Activated naive CD4-positive, alpha-beta T cell treated with anti-CD3 and anti-CD28 coated beads, Interleukin-2, amount 10 ng/mL, durations not matched to agents 7 days and 5 days (primary cell): ENCODE data around the gene C8G.

ENCODE experiments used
- CTCF ChIA-PET: fragments of 350-600 bp; sonication (Branson Sonifier 250); formaldehyde crosslinking; loops from one replicate; lab custom pipeline; 2021; ENCODE audit warnings: antibody characterized with exemption; lab: Charles Lee
- DNase-seq: peaks from one replicate; pipeline ENCODE4 v3.0.0-alpha.2; 2020
- H3K27ac Mint-ChIP-seq: one replicate; pipeline ENCODE4 v1.8.0; 2021; ENCODE audit warnings: mild to moderate bottlenecking, moderate library complexity, mixed read lengths
- H3K27me3 Mint-ChIP-seq: one replicate; pipeline ENCODE4 v1.8.0; 2021; ENCODE audit warnings: mild to moderate bottlenecking, mixed read lengths
- H3K36me3 Mint-ChIP-seq: one replicate; pipeline ENCODE4 v1.8.0; 2021; ENCODE audit warnings: mixed read lengths
- H3K4me1 Mint-ChIP-seq: one replicate; pipeline ENCODE4 v1.8.0; 2021; ENCODE audit warnings: mixed read lengths
- H3K4me3 Mint-ChIP-seq: one replicate; pipeline ENCODE4 v1.8.0; 2021; ENCODE audit warnings: mild to moderate bottlenecking, moderate library complexity, mixed read lengths
- H3K9me3 Mint-ChIP-seq: one replicate; pipeline ENCODE4 v1.8.0; 2021; ENCODE audit warnings: mixed read lengths

The C8G gene

DNA sequence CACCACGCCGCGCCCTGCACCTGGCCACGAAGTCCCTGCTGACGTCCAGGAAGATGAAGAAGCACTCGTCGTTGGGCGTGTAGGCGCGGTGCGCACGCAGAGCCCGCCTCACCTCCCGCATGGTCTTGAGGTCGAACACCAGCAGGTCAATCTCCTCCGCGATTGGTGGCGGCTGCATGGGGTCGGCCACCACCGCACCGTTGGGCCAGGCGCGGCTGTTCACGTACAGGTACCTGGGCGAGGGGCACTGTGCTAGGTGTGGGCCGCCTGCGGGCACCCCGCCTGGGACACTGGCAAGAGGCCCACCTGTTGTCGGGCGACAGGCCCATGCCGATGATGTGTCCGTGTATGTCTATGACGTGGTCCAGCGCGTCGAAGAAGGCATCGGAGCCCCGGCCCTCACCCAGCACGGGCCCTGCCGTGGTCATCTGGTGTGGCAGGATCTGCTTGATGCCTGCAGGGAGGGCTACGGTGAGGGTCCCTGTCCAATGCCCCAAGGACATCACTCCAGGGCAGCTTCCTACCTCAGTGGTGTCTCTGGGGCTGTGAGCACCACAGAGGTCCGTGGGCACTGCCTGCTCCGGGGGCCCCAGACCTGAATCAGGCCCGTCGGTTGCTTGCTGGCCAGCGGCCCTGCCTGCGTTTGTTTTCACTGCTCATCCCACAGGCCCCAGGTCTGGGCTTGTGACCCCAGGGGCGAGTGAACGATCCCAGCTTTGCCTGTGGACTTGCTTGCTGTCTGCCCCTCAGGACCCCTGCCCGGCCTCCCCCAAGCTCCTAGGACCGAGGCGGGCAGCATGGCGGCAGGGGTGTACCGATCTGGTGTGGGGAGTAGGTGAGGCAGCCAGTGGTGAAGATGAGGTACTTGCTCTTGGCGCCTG, 3.6 kb upstream of the C8G start:
- no peaks in the 10 kb centered on the region for H3K27me3 Mint-ChIP-seq
- no peaks in the 10 kb centered on the region for H3K9me3 Mint-ChIP-seq
- no peak for DNase-seq
- peak overlapping the region; percentile 64 for H3K27ac Mint-ChIP-seq
- peaks cover 17% of the 10 kb centered on the region for H3K4me1 Mint-ChIP-seq
- CTCF ChIA-PET = no interaction called here
- H3K36me3 Mint-ChIP-seq = peaks cover 22% of the 10 kb centered on the region
- H3K4me3 Mint-ChIP-seq = no peak overlapping the region

DNA sequence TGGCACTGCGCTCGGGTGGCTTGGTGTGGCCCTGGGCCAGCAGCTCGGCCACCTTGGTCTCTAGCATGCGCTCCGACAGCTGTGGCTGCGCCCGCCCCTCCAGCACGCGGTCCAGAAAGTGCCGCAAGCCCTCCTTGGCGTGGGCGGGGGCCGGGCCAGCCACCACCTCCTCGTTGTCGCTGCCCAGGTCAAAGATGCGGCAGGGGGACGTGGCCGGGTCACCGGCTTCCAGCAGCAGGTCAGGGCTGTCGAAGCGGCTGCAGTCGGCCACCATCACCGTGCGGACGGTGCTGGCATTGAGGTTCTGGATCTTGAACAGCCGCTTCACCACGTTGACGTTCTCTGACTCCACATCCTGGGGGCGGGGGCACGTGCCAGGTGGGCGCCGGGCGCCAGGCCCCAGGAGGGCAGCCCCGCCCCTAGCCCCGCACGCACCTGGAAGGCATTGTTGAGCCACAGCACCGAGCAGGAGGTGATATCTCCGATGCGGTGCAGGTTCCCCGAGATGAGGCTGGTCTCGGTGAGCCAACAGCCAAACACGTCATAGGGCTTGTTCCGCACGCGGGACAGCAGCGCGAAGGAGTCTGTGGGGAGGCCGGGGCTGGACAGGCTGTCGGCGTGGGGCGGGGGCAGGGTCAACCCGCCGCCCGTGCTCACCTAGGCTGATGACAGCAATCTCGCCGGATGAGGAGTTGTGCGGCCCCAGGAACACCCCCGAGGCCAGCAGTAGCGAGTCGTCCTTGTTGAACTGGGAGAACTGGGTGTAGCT, 2.7 kb upstream of the C8G start:
- CTCF ChIA-PET = no interaction called here
- H3K4me3 Mint-ChIP-seq = peak overlapping the region; percentile 82
- H3K9me3 Mint-ChIP-seq = no peaks in the 10 kb centered on the region
- peaks cover 17% of the 10 kb centered on the region for H3K4me1 Mint-ChIP-seq
- DNase-seq = no peak
- peak overlapping the region; percentile 64 for H3K27ac Mint-ChIP-seq
- H3K36me3 Mint-ChIP-seq = peaks cover 22% of the 10 kb centered on the region
- H3K27me3 Mint-ChIP-seq = no peaks in the 10 kb centered on the region

DNA sequence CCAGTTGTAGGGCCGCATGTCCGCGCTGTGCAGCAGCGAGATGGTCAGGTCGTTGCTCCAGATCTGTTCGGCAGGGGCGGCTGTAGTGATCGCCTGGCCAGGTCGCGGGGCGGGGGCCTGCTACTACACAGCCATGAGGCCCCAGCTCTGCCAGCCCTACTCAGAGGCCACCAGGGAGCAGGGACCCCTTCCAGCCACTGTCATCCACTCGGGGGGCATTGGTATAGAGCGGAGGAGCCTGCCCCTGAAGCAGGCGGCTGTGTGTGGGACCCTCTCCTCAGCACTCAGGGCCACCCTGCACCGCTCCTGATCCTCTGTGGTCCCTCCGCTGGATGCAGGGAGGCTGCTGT, 2.2 kb upstream of the C8G start:
- CTCF ChIA-PET = no interaction called here
- H3K9me3 Mint-ChIP-seq = no peaks in the 10 kb centered on the region
- no peak for DNase-seq
- H3K36me3 Mint-ChIP-seq = peaks cover 22% of the 10 kb centered on the region
- H3K27me3 Mint-ChIP-seq = no peaks in the 10 kb centered on the region
- no peak overlapping the region for H3K27ac Mint-ChIP-seq
- H3K4me3 Mint-ChIP-seq = peak overlapping the region; percentile 82
- H3K4me1 Mint-ChIP-seq = peaks cover 17% of the 10 kb centered on the region

DNA sequence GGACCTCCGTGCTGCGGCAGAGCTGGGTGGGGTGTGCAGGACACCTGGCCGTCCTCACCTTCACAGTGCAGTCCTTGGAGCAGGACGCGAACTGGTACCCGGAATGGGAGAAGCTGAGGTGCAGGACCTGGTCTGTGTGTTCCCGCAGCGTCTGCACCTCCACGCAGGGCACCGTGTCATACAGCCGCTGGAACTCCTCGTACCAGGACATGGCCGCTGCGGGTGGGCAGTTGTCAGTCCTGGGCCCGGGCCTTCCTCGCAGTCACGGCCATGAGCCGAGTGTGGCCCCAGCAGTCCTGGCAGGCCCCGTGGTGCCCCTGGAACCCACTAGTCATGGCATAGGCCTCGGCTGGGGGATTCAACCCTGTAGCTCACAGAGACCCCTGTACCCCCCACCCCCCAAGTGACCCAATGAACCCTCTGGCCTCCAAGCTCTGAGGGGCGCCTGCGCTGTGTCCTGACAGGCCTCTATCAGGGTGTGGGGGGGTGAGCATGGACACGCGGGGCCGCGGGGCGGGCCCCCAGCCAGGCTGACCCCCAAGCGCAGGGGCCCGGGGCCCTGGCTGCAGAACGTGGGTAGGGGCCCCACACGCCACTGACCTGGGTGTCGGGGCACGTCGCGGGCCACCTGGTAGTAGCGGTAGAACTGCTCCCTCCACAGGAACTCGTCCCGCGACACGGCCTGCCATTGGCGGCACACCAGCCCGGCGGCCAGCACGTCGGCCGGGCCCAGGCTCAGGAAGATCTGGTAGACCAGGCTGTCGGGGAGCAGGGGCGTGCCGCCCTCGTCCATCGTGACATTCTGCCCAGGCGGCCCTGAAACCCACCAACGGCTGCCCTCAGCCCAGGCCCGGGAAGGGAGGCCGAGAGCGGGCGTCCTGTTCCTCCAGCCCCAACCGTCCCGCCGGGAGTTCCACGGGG, 1.5 kb upstream of the C8G start:
- CTCF ChIA-PET = interaction anchor here (0.9 to 1.2 kb wide), 3 partner anchors 86 to 99 kb away, joined by 3 read pairs; no protein-coding TSS in a partner anchor
- no peaks in the 10 kb centered on the region for H3K9me3 Mint-ChIP-seq
- H3K36me3 Mint-ChIP-seq = peaks cover 21% of the 10 kb centered on the region
- DNase-seq = peak; percentile 63
- peak overlapping the region; percentile 85 for H3K27ac Mint-ChIP-seq
- H3K27me3 Mint-ChIP-seq = no peaks in the 10 kb centered on the region
- peak overlapping the region; percentile 82 for H3K4me3 Mint-ChIP-seq
- H3K4me1 Mint-ChIP-seq = peaks cover 21% of the 10 kb centered on the region

DNA sequence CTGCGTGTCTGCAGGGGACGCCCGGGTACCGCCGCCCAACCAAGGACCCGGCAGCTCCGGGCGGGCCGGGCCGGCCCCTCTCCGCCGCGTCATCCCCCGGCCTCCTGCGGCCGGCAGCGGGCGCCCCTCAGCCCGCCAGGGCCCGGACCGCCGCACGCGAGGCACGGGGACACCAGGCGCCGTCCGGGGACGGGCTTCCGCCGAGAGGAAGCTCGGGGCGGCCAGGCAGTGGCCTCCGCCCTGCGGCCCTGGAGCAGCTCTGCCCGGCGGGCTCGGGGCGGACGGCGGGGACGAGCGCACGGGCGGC, 878 bp upstream of the C8G start:
- H3K36me3 Mint-ChIP-seq = peaks cover 16% of the 10 kb centered on the region
- H3K4me3 Mint-ChIP-seq = peak overlapping the region; percentile 82
- H3K27me3 Mint-ChIP-seq = no peaks in the 10 kb centered on the region
- CTCF ChIA-PET = interaction anchor here (0.9 to 1.2 kb wide), 3 partner anchors 85 to 100 kb away, joined by 3 read pairs; no protein-coding TSS in a partner anchor
- no peak for DNase-seq
- no peaks in the 10 kb centered on the region for H3K9me3 Mint-ChIP-seq
- peak overlapping the region; percentile 85 for H3K27ac Mint-ChIP-seq
- H3K4me1 Mint-ChIP-seq = peaks cover 24% of the 10 kb centered on the region

DNA sequence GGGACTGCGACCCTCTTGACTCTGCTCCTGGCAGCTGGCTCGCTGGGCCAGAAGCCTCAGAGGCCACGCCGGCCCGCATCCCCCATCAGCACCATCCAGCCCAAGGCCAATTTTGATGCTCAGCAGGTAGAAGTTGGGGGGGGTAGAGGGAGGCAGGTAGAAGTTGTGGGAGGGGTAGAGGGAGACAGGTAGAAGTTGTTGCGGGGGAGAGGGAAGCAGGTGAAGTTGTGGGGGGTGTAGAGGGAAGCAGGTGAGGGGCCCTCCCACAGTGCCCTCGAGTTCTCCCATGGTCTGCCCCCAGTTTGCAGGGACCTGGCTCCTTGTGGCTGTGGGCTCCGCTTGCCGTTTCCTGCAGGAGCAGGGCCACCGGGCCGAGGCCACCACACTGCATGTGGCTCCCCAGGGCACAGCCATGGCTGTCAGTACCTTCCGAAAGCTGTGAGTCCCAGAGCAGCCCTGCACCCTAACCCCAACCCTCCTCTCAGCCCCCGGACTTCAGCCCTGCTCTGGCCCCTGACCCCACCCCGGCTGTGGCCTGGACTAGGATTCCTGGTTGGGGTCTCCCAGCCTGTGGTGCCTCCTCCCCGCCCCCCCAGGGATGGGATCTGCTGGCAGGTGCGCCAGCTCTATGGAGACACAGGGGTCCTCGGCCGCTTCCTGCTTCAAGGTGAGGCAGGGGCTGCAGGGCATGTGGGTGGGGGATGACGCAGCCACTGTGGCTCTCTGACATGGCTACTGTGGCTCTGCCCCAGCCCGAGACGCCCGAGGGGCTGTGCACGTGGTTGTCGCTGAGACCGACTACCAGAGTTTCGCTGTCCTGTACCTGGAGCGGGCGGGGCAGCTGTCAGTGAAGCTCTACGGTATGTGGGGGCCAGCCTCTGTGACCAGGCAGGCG, 537 bp downstream of the C8G start:
- H3K4me1 Mint-ChIP-seq = peaks cover 31% of the 10 kb centered on the region
- H3K4me3 Mint-ChIP-seq = peak overlapping the region; percentile 59
- H3K27me3 Mint-ChIP-seq = no peaks in the 10 kb centered on the region
- CTCF ChIA-PET = interaction anchor here (1.2 to 1.6 kb wide), 2 partner anchors 89 to 153 kb away, joined by 4 to 5 read pairs; no protein-coding TSS in a partner anchor
- H3K36me3 Mint-ChIP-seq = peaks cover 10% of the 10 kb centered on the region
- peak overlapping the region; percentile 90 for H3K27ac Mint-ChIP-seq
- H3K9me3 Mint-ChIP-seq = no peaks in the 10 kb centered on the region
- DNase-seq = no peak

DNA sequence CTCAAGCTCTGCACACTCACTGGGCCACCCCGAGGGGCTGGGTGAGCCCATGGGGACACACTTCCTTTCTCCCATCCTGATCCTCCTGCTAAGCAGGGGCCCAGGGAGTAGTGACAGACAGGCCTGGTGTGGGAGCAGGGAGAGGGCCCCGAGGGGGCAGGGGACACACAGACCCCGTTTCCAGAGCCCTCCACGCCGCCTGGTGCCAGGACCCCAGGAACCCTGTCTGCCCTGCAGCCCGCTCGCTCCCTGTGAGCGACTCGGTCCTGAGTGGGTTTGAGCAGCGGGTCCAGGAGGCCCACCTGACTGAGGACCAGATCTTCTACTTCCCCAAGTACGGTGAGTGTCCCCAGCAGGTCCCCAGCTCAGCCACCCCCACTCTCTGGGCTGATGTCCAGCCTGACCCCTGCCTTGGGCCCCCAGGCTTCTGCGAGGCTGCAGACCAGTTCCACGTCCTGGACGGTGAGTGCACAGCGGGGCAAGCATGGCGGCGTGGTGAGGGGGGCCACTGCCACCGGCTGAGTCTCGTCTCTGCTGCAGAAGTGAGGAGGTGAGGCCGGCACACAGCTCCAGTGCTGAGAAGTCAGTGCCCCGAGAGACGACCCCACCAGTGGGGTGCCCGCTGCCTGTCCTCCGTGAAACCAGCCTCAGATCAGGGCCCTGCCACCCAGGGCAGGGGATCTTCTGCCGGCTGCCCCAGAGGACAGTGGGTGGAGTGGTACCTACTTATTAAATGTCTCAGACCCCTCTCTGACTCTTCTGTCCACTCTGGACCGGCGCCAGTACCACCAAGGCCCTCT, 1.4 kb downstream of the C8G start:
- CTCF ChIA-PET = interaction anchor here (1.6 to 2.5 kb wide), 3 partner anchors 88 to 154 kb away, joined by 4 to 39 read pairs (median 6); partner anchors contain the start of gene AJM1
- Mint-ChIP-seq H3K36me3 (peaks cover 5% of the 10 kb centered on the region), H3K9me3 (no peaks in the 10 kb centered on the region), H3K27ac (no peak overlapping the region), H3K4me1 (peaks cover 32% of the 10 kb centered on the region), H3K4me3 (no peak overlapping the region), H3K27me3 (no peaks in the 10 kb centered on the region)
- DNase-seq = no peak

DNA sequence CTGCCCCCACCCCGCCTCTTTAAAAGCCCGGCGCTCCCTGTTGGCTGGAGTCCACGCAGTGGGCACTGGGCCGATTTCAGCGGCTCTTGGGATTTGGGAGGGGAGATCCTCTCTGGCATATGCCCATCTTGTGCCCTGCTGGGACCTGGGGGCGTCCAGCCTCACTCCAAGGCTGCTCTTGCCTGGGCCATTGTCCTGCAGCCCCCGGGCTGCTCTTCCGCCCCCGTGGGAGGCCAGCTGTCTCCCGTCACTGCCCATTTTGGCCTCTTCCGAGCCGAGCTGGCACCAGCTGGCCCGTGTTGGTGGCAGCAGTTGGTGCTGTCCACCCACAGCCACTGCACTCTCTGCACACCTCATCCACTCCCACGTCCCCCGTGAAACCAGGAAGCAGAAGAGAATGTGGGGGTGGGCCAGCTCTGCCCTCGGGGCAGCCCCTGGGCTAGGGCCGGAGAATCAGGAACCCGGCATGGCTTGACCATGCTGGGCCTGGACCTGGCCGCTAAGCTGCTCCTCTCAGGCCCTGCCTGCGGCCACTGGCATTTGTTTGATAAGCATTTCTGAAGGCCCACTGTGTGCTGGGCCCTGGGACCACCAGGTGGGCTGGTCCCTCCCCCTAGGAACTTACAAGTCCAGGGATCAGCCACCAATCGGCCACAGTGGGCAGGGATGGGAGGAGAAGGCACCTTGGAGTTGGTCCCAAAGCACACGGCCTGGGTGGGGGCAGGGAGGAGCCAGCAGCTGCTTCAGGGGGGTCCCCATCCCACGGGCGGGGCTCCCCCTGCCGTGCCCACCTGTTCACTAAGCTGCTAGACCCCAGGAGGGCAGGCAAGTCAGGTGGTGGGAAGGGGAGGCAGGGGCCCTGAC, 2.2 kb downstream of the C8G start:
- no peak for DNase-seq
- no peaks in the 10 kb centered on the region for H3K27me3 Mint-ChIP-seq
- no peaks in the 10 kb centered on the region for H3K36me3 Mint-ChIP-seq
- H3K4me3 Mint-ChIP-seq = no peak overlapping the region
- H3K4me1 Mint-ChIP-seq = peaks cover 30% of the 10 kb centered on the region
- CTCF ChIA-PET = interaction anchor here (1.1 to 2.5 kb wide), 12 partner anchors 28 to 161 kb away, joined by 3 to 39 read pairs (median 4); partner anchors contain the start of gene AJM1
- H3K27ac Mint-ChIP-seq = no peak overlapping the region
- no peaks in the 10 kb centered on the region for H3K9me3 Mint-ChIP-seq

DNA sequence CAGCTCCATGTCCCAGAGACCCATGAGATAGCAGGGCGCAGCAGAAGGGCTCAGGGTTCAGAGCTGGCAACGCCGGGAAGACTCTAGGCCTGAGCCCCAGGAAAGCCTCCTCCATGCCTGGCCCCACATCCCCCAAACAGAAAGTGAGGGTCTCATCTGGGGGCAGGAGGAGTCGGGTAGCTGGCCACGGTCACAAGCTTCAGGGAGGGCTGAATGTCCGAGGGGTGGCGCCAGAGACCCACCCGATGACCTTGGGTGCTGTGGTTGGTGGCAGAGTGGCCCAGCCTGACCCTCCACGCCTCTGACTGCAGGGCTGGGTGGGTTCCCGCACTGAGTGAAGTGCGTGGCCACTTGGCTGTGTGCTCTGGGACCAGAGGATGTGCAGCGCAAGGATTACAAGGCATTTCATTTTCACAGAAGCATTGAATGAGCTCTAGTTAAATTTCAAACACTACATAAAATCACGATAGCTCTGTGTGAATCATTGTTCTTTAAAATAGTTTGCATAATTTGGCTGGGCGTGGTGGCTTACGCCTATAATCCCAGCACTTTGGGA, 3.0 kb downstream of the C8G start:
- H3K4me3 Mint-ChIP-seq = peak overlapping the region; percentile 84
- H3K27ac Mint-ChIP-seq = peak overlapping the region; percentile 45
- no peaks in the 10 kb centered on the region for H3K9me3 Mint-ChIP-seq
- H3K4me1 Mint-ChIP-seq = peaks cover 25% of the 10 kb centered on the region
- no peaks in the 10 kb centered on the region for H3K36me3 Mint-ChIP-seq
- CTCF ChIA-PET = interaction anchor here (0.7 to 2.5 kb wide), 13 partner anchors 27 to 162 kb away, joined by 3 to 39 read pairs (median 4); partner anchors contain the start of genes AJM1 and FUT7
- no peaks in the 10 kb centered on the region for H3K27me3 Mint-ChIP-seq
- no peak for DNase-seq

DNA sequence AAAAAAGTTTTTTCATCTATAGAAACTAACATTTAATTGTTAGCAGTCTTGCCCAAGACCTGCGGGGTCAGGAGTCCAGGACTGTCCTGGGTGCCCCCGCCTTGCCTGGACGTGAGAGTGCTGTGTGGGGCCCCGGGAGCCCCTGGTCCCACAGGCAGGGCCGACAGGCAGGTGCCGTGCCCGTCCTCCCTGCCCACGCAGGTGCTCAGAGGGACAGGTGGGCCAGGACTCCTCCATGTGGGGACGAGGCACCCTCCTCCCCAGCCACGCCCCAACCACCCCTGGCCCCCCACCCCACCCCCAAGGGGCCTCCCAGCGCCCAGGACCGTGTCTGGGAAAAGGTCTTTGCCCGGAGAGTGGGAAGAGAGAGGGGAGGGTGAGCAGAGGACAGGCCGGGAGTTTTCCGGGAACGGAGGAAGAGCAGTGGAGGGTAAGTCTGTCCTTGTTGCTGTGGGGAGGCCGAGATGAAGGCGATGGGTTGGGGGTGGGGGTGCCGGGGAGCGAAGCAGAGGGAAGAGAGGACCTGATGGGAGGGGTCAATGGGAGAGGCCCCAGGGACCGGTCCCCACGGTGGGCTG, 4.3 kb downstream of the C8G start:
- no peak for DNase-seq
- peaks cover 22% of the 10 kb centered on the region for H3K4me1 Mint-ChIP-seq
- H3K27ac Mint-ChIP-seq = peak overlapping the region; percentile 75
- CTCF ChIA-PET = interaction anchor here (2.5 kb wide), 1 partner anchor 85 kb away, joined by 39 read pairs; no protein-coding TSS in a partner anchor
- H3K36me3 Mint-ChIP-seq = no peaks in the 10 kb centered on the region
- no peaks in the 10 kb centered on the region for H3K27me3 Mint-ChIP-seq
- H3K9me3 Mint-ChIP-seq = no peaks in the 10 kb centered on the region
- H3K4me3 Mint-ChIP-seq = peak overlapping the region; percentile 84
